ENCODE measurements around the gene PAPPA2. TPM values are rescaled to one million over a fixed set of nuclear protein-coding genes. Genes with fewer than 3 reads are reported as not detected.

Gene PAPPA2
- total RNA-seq, 2 experiments from 2014 or later, result 0.25 to 0.46 TPM

DNA sequence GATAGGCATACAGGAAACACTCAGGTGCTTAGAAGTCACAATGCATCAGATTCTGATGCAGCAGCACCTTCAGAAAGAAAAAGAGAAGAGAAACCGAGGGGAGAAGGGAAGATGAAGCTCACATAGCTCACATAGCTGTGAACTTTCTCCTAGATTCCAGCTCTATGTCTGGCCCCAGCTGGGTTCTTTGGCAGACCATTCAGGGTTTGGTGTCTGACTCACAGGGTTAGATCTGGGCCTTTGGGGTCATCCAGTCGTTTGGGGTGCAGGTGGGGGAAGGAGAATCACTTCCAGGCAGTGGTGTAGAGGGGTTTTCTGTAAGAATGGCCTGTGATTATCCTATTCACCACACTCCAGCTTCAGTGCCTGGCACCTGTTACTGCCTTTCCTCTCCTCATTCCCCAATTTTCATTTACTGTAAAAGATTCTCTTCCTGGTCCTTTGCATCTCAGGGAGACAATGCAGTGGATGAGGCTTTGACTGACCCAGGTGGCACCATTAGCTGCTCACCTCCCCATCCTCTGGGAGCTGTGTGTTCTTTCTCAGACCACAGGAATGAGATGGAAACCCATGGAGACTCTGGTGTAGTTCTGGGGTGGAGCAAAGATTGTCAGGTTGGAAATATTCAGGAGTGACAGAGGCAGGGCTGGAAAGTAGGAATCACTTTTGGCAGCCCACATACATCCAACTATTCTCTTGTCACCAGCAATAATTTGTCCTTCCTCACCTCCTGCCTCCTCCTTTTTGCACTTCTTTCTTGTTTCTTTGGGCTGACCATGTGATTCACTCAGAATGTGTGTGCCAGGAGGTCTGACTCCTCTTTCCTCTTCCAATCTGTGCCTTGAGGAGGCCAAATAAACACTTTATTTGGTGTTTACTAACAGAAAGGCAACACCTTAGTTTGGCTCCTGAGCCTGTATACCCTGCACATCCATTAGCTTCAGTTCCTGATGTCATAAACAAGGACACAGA lies 103.3 kb downstream of the PAPPA2 start:
- H3K4me1 Mint-ChIP-seq, result no peaks in the 10 kb centered on the region
- H3K27ac Mint-ChIP-seq, result no peak overlapping the region

DNA sequence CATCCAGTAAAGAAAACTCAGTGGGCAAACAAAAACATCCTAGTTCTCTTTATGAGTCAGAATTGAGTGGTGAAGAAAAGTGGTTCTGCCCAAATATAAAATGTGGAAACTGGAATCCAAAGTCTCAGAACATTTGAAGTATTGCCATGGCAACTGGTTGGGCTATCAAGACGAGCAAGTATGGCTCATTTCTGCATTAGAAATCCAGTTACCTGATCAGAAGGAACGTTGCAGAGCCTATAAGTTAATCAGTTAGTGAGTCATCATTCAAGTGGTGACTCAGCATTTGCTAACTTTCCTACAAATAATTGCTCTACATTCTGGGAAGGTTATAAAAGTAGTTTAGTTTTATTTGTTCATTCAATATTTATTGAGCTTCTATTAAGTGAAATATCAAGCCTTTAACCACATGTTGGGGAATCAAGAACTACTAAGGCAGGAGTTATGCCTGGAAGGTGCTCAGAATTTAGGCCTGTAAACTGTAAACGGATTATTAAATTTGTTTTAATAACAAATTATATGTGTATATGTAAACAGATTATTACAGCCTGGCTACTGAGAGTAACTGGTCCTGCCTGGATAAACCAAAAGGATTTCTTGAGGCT lies 104.3 kb downstream of the PAPPA2 start:
- Mint-ChIP-seq H3K4me3 (no peak overlapping the region), H3K36me3 (ENCODE audit: low read depth) (no peaks in the 10 kb centered on the region), H3K4me1 (no peaks in the 10 kb centered on the region), H3K27me3 (no peaks in the 10 kb centered on the region), H3K27ac (no peak overlapping the region), H3K9me3 (no peaks in the 10 kb centered on the region)
- CTCF ChIA-PET, result no interaction called here
- no peak for DNase-seq
- POLR2A ChIA-PET, result no interaction called here

More for the DNA sequence above, 103.3 kb downstream of the PAPPA2 start:
- DNase-seq, result no peak
- H3K36me3 Mint-ChIP-seq (ENCODE audit: low read depth), result no peaks in the 10 kb centered on the region
- CTCF ChIA-PET, result no interaction called here
- POLR2A ChIA-PET, result no interaction called here
- H3K4me3 Mint-ChIP-seq, result no peak overlapping the region
- no peaks in the 10 kb centered on the region for H3K27me3 Mint-ChIP-seq
- no peaks in the 10 kb centered on the region for H3K9me3 Mint-ChIP-seq

DNA sequence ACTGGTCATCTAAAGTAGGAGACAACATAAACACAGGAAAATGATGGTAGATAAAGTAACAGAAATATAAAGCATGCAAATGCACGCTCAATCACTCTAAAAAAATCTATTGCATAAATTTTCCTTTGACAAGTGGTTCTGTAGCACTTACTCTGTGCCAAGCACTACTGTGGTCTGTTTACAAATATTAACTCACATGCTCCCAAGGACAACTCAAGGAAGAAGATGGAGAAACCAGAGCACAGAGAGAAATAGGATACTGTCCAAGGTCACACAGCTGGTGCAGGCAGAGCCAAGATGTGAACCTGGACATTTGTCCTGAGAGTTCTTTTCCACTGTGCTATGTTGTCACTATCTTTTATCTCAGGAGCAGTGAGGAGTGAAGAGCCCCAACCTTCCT lies 105.2 kb downstream of the PAPPA2 start:
- no peak for DNase-seq
- Mint-ChIP-seq H3K4me3 (no peak overlapping the region), H3K27me3 (no peaks in the 10 kb centered on the region), H3K27ac (no peak overlapping the region), H3K4me1 (no peaks in the 10 kb centered on the region), H3K36me3 (ENCODE audit: low read depth) (no peaks in the 10 kb centered on the region), H3K9me3 (no peaks in the 10 kb centered on the region)
- POLR2A ChIA-PET, result no interaction called here
- CTCF ChIA-PET, result no interaction called here

DNA sequence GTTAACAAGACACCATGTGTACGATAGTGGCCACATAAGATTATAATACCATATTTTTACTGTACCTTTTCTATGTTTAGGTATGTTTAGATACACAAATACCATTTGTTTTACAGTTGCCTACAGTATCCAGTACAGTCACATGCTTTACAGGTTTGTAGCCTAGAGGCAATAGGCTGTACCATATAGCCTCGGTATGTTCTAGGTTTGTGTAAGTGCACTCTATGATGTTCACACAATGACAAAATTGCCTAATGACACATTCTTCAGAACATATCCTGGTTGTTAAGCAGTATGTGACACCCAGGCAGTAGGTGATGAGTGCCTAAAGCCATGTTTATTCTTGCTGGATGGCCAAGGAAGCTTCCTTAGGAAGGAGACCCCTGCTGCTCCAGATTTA lies 111.8 kb downstream of the PAPPA2 start:
- Mint-ChIP-seq H3K36me3 (ENCODE audit: low read depth) (no peaks in the 10 kb centered on the region), H3K4me1 (no peaks in the 10 kb centered on the region), H3K27me3 (no peaks in the 10 kb centered on the region), H3K27ac (no peak overlapping the region), H3K4me3 (no peak overlapping the region), H3K9me3 (no peaks in the 10 kb centered on the region)
- ChIA-PET CTCF (no interaction called here), POLR2A (no interaction called here)
- no peak for DNase-seq

DNA sequence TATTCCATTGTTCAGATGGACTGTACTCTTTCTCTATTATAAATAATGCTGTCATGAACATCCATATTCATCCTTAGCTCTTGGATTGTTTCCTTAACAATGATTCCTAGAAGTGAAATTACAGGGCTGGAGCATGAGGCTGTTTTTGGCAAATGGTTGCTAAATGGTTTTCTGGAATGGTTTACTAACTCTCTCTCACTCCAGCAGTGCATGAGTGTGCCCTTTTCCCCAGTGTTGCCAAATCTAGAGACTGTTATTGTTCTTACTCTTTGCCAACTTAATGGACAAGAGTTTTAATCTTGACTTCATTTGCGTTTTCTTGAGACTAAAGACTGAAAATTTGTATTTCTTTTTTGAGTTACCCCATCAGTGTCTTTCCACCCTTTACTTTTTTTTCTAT lies 113.0 kb downstream of the PAPPA2 start:
- Mint-ChIP-seq H3K9me3 (no peaks in the 10 kb centered on the region), H3K27me3 (no peaks in the 10 kb centered on the region), H3K4me3 (no peak overlapping the region), H3K36me3 (ENCODE audit: low read depth) (no peaks in the 10 kb centered on the region), H3K27ac (no peak overlapping the region), H3K4me1 (no peaks in the 10 kb centered on the region)
- ChIA-PET CTCF (no interaction called here), POLR2A (no interaction called here)
- DNase-seq, result no peak

DNA sequence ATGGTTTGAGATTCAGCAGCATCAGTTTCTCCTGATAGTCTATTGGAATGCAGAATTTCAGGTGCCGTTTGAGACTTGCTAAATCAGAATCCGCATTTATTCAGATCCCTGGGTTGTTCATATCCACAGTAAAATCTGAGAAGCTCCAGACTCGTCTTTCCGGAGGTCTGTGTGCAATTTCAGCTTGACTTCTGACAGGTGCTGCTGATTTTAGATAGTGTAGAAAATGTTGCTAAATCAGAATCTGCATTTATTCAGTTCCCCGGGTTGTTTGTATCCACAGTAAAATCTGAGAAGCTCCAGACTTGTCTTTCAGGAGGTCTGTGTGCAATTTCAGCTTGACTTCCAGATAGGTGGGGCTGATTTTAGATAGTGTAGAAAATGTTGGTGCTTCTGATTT lies 113.7 kb downstream of the PAPPA2 start:
- H3K4me3 Mint-ChIP-seq, result no peak overlapping the region
- no peaks in the 10 kb centered on the region for H3K4me1 Mint-ChIP-seq
- no peak for DNase-seq
- H3K27ac Mint-ChIP-seq, result no peak overlapping the region
- CTCF ChIA-PET, result no interaction called here
- no peaks in the 10 kb centered on the region for H3K36me3 Mint-ChIP-seq (ENCODE audit: low read depth)
- H3K9me3 Mint-ChIP-seq, result no peaks in the 10 kb centered on the region
- H3K27me3 Mint-ChIP-seq, result no peaks in the 10 kb centered on the region
- POLR2A ChIA-PET, result no interaction called here

DNA sequence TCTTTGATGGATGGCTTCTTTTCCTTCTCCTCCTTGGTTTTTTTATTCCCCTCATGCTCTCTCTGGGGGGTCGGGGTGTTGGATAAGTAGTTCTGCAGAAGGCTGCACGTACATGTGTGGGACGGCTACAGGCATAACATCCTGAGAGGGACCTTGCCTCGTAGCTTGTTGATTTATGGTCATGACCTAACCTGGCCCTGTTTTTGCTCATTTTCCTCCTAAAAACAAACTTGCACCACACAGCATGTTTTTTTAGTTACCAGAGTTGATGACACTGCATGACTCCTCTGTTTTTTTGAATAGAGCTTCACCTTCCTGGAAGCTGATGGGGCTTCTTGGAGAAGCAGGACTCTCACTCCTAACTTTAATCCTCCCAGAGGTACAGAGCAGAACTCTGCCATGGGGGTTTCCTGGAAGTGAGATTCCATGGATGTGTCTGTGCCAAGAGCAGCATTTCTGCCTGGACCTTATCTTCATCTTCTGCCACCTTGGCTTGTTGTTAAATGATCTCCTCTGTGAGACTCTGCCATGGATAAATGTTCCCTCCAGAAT lies 114.7 kb downstream of the PAPPA2 start:
- H3K4me3 Mint-ChIP-seq, result no peak overlapping the region
- no peaks in the 10 kb centered on the region for H3K4me1 Mint-ChIP-seq
- H3K36me3 Mint-ChIP-seq (ENCODE audit: low read depth), result no peaks in the 10 kb centered on the region
- ChIA-PET POLR2A (no interaction called here), CTCF (no interaction called here)
- H3K27ac Mint-ChIP-seq, result no peak overlapping the region
- no peaks in the 10 kb centered on the region for H3K27me3 Mint-ChIP-seq
- DNase-seq, result no peak
- no peaks in the 10 kb centered on the region for H3K9me3 Mint-ChIP-seq

DNA sequence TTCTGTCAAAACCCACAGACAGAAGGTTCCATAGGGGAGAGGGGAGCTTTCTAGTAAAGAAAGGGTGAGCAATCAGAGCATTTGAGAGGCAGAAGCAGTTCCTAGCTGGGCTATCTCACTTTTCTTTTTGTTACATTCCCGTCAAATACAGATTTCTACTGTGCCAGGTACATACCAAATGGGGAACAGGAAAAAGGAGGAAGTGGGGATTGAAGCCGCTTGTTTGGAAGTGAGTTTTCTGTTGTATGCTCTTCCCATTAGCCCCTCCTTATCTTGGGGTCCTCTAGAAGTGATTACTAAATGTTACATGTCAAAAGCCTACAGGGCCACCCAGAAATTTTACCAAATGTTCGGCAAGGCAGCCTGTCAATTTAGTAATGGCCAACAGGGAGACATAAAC lies 116.1 kb downstream of the PAPPA2 start:
- no peak overlapping the region for H3K27ac Mint-ChIP-seq
- H3K9me3 Mint-ChIP-seq, result no peaks in the 10 kb centered on the region
- H3K4me3 Mint-ChIP-seq, result no peak overlapping the region
- no peak for DNase-seq
- no peaks in the 10 kb centered on the region for H3K36me3 Mint-ChIP-seq (ENCODE audit: low read depth)
- H3K27me3 Mint-ChIP-seq, result no peaks in the 10 kb centered on the region
- no peaks in the 10 kb centered on the region for H3K4me1 Mint-ChIP-seq
- CTCF ChIA-PET, result no interaction called here
- POLR2A ChIA-PET, result no interaction called here

DNA sequence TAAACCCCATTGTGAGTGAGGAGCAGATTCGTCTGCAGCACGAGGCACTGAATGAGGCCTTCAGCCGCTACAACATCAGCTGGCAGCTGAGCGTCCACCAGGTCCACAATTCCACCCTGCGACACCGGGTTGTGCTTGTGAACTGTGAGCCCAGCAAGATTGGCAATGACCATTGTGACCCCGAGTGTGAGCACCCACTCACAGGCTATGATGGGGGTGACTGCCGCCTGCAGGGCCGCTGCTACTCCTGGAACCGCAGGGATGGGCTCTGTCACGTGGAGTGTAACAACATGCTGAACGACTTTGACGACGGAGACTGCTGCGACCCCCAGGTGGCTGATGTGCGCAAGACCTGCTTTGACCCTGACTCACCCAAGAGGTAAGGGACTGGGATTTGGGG lies 132.2 kb downstream of the PAPPA2 start:
- H3K27me3 Mint-ChIP-seq, result no peaks in the 10 kb centered on the region
- no peaks in the 10 kb centered on the region for H3K36me3 Mint-ChIP-seq (ENCODE audit: low read depth)
- no peaks in the 10 kb centered on the region for H3K9me3 Mint-ChIP-seq
- H3K27ac Mint-ChIP-seq, result no peak overlapping the region
- ChIA-PET CTCF (no interaction called here), POLR2A (no interaction called here)
- no peak overlapping the region for H3K4me3 Mint-ChIP-seq
- no peak for DNase-seq
- no peaks in the 10 kb centered on the region for H3K4me1 Mint-ChIP-seq

DNA sequence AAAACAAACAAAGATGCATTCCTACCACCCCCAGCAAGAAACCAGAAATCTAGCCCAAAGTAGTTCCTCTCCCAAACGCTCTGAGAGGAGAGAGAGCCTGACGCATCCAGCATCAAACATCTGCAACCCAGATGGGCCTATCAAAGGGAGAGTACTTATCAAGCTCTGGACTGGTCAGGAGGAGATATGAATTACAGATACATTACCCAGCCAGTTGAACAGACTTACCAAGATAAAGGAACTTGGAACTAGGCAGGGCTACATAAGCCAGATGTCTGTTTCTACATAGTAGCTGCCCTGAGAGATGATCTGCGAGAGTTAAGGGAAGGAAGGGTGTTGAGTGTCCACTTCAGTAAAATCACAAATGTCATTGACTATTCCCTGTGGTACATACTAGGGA lies 138.4 kb downstream of the PAPPA2 start:
- no peaks in the 10 kb centered on the region for H3K27me3 Mint-ChIP-seq
- no peaks in the 10 kb centered on the region for H3K36me3 Mint-ChIP-seq (ENCODE audit: low read depth)
- no peaks in the 10 kb centered on the region for H3K4me1 Mint-ChIP-seq
- H3K27ac Mint-ChIP-seq, result no peak overlapping the region
- H3K4me3 Mint-ChIP-seq, result no peak overlapping the region
- ChIA-PET POLR2A (no interaction called here), CTCF (no interaction called here)
- no peak for DNase-seq
- H3K9me3 Mint-ChIP-seq, result no peaks in the 10 kb centered on the region

DNA sequence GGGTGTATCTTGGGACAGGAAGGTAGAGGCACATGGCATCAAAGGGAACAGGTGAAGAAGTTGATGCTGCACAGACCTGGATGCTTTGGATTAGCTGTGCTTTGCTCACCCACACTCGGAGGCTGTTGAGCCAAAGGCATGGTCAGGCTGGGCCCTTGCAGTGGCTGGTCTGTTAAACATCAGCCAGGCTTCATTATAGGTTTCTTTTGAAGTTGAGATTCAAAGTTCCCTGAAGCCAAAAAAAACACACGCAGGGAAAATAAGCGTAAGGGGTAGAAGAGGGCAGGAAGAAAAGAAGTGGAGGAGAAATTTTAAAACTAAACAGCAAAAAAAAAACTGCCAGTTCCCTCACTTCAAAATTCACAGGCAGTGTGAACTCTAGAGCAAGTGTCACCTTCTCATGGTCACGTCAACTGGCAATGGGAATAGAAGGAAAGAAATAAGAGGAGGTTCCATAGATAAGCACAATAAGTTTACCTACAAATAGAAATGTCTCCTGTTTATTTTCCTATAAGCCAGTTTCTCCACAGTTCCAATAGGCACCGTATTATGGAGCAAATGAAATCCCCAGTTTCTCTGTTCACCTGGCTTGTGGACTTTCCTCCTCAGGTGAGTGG lies 139.5 kb downstream of the PAPPA2 start:
- Mint-ChIP-seq H3K4me3 (no peak overlapping the region), H3K27me3 (no peaks in the 10 kb centered on the region), H3K36me3 (ENCODE audit: low read depth) (no peaks in the 10 kb centered on the region), H3K4me1 (no peaks in the 10 kb centered on the region), H3K9me3 (no peaks in the 10 kb centered on the region), H3K27ac (no peak overlapping the region)
- CTCF ChIA-PET, result no interaction called here
- DNase-seq, result no peak
- POLR2A ChIA-PET, result no interaction called here

DNA sequence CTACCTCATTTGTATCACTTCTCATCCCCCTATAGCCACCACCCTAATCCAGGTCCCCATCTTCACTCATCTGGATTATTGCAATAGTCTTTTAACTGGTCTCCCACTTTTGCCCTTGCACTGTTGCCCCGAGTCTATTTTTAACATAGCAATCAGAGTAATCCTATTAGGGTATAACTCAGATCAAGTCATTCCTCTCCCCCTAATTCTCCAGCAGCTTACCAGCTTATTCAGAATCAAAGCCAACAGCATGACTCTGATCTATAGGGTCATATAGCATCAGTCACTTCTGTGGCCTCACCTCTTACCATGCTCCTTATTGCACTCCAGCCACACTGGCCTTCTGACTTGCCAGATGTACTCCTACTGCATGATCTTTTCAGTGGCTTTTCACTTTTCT lies 140.7 kb downstream of the PAPPA2 start:
- no peak overlapping the region for H3K27ac Mint-ChIP-seq
- POLR2A ChIA-PET, result no interaction called here
- CTCF ChIA-PET, result no interaction called here

DNA sequence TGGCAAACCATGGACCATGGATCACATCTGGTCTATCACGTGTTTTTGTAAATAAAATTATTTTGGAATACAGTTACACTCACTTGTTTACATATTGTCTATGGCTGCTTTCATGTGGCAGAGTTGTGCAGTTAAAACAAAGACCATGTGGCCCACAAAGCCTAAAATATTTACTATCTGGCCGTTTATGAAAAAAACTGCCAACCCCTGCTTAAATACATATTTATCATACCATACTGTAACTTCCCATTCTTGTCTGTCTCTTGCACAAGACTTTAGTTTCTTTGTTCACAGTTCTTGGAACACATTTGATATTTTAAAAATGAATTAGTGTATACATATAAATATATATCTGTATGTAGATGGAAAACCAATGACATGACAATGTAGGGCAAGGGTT lies 141.5 kb downstream of the PAPPA2 start:
- Mint-ChIP-seq H3K27me3 (no peaks in the 10 kb centered on the region), H3K9me3 (no peaks in the 10 kb centered on the region), H3K36me3 (ENCODE audit: low read depth) (no peaks in the 10 kb centered on the region), H3K4me1 (no peaks in the 10 kb centered on the region), H3K27ac (no peak overlapping the region), H3K4me3 (no peak overlapping the region)
- POLR2A ChIA-PET, result no interaction called here
- CTCF ChIA-PET, result no interaction called here
- no peak for DNase-seq

More for the DNA sequence above, 140.7 kb downstream of the PAPPA2 start:
- no peaks in the 10 kb centered on the region for H3K27me3 Mint-ChIP-seq
- no peaks in the 10 kb centered on the region for H3K9me3 Mint-ChIP-seq
- H3K4me3 Mint-ChIP-seq, result no peak overlapping the region
- H3K36me3 Mint-ChIP-seq (ENCODE audit: low read depth), result no peaks in the 10 kb centered on the region
- H3K4me1 Mint-ChIP-seq, result no peaks in the 10 kb centered on the region
- no peak for DNase-seq

All from activated CD4-positive, alpha-beta T cell treated with anti-CD3 and anti-CD28 coated beads, Interleukin-2, amount 10 ng/mL, durations not matched to agents 7 days and 5 days (primary cell).